Measurements from ENCODE around the gene KCNH4.
"Not testable (repeated sequence)": the region's sequence is repeated elsewhere in the genome, so short reads cannot be mapped to it uniquely, and the experiment has no call there.

The KCNH4 gene

GRCh38 chr17:42192189-42193126 lies 11.5 kb upstream of the KCNH4 start:
- TF ChIP-seq ZFX (IDR thresholded peaks at IDR 0.05) (no peak), CTCF (conservative IDR thresholded peaks at IDR 0.05) (no peak)
- H3K27ac ChIP-seq, result no peak overlapping the region

- H3K27ac ChIP-seq, result no peak overlapping the region
- TF ChIP-seq CTCF (conservative IDR thresholded peaks at IDR 0.05) (no peak), ZFX (IDR thresholded peaks at IDR 0.05) (no peak)
Observed at GRCh38 chr17:42191275-42191608, 10.3 kb upstream of the KCNH4 start.

GRCh38 chr17:42190491-42191274 lies 9.7 kb upstream of the KCNH4 start:
- no peak overlapping the region for H3K27ac ChIP-seq
- TF ChIP-seq CTCF (conservative IDR thresholded peaks at IDR 0.05) (no peak), ZFX (IDR thresholded peaks at IDR 0.05) (no peak)

- TF ChIP-seq CTCF (conservative IDR thresholded peaks at IDR 0.05), result no peak
- H3K27ac ChIP-seq, result no peak overlapping the region
Observed at GRCh38 chr17:42189651-42189965, 8.7 kb upstream of the KCNH4 start.

GRCh38 chr17:42188749-42189650 lies 8.1 kb upstream of the KCNH4 start:
- TF ChIP-seq CTCF (conservative IDR thresholded peaks at IDR 0.05) (no peak), ZFX (IDR thresholded peaks at IDR 0.05) (no peak)
- H3K27ac ChIP-seq, result no peak overlapping the region

- TF ChIP-seq ZFX (IDR thresholded peaks at IDR 0.05) (no peak), CTCF (conservative IDR thresholded peaks at IDR 0.05) (no peak)
- no peak overlapping the region for H3K27ac ChIP-seq
Observed at GRCh38 chr17:42187833-42188232, 6.9 kb upstream of the KCNH4 start.

GRCh38 chr17:42186191-42186590 lies 5.2 kb upstream of the KCNH4 start:
- H3K27ac ChIP-seq, result not testable (repeated sequence)

Measured in C4-2B (cell line).